Hepatocyte (in vitro differentiated cells): ENCODE data around the gene SHISAL1. TPM values are rescaled to one million over a fixed set of nuclear protein-coding genes. Genes with fewer than 3 reads are reported as not detected.

ENCODE experiments used
- DNase-seq: peaks from one replicate; pipeline ENCODE4 v3.0.0-alpha.2; 2016; ENCODE audit warnings: low spot score
- H2AFZ ChIP-seq: fragments of 200-600 bp; sonication (generic); 2 replicates; pipeline ENCODE4 v1.6.0; 2016; ENCODE audit warnings: antibody characterized with exemption, mild to moderate bottlenecking
- H3K27ac ChIP-seq: fragments of 200-600 bp; sonication (generic); 2 replicates; pipeline ENCODE4 v1.5.1; 2016; ENCODE audit warnings: mild to moderate bottlenecking
- H3K27me3 ChIP-seq: fragments of 200-600 bp; sonication (generic); 2 replicates; pipeline ENCODE4 v1.6.1; 2016
- H3K36me3 ChIP-seq: fragments of 200-600 bp; sonication (generic); replicated peaks from 2 replicates; pipeline ENCODE4 v1.5.1; 2016; ENCODE audit warnings: low read depth; ENCODE audit not compliant: insufficient read depth
- H3K4me1 ChIP-seq: fragments of 200-600 bp; sonication (generic); 2 replicates; pipeline ENCODE4 v1.5.1; 2016; ENCODE audit warnings: mild to moderate bottlenecking, moderate library complexity; ENCODE audit not compliant: insufficient read depth
- H3K4me2 ChIP-seq: fragments of 200-600 bp; sonication (generic); 2 replicates; pipeline ENCODE4 v1.6.0; 2016
- H3K4me3 ChIP-seq: fragments of 200-600 bp; sonication (generic); 2 replicates; pipeline ENCODE4 v1.5.1; 2016; ENCODE audit warnings: mild to moderate bottlenecking
- H3K79me2 ChIP-seq: fragments of 200-600 bp; sonication (generic); 2 replicates; pipeline ENCODE4 v1.6.0; 2017; ENCODE audit warnings: mild to moderate bottlenecking
- H3K9me2 ChIP-seq: fragments of 200-600 bp; sonication (generic); replicated peaks from 2 replicates; pipeline ENCODE4 v1.6.0; 2017; ENCODE audit warnings: mild to moderate bottlenecking; ENCODE audit not compliant: insufficient read depth
- H3K9me3 ChIP-seq: fragments of 200-600 bp; sonication (generic); 2 replicates; pipeline ENCODE4 v1.5.1; 2016; ENCODE audit warnings: low read depth, mild to moderate bottlenecking
- H4K20me1 ChIP-seq: fragments of 200-600 bp; sonication (generic); 2 replicates; pipeline ENCODE4 v1.6.0; 2016; ENCODE audit warnings: mild to moderate bottlenecking; ENCODE audit not compliant: insufficient read depth, poor library complexity, severe bottlenecking
- EZH2 ChIP-seq: fragments of 200-600 bp; sonication (generic); IDR thresholded peaks from 2 replicates; pipeline ENCODE4 v1.6.1; 2016; ENCODE audit warnings: antibody characterized with exemption, mild to moderate bottlenecking, borderline replicate concordance
- EZH2phosphoT487 ChIP-seq: fragments of 200-600 bp; sonication (generic); IDR thresholded peaks from one replicate; pipeline ENCODE4 v1.6.1; 2018; ENCODE audit warnings: antibody characterized with exemption, mild to moderate bottlenecking, low read depth, moderate library complexity; ENCODE audit not compliant: unreplicated experiment, severe bottlenecking
- WGBS: methylation state at CpG from one replicate; pipeline ENCODE4 v1.1.6; 2016; ENCODE audit warnings: low lambda C conversion rate; ENCODE audit errors: missing lambda C conversion rate; 5-methylcytosine and 5-hydroxymethylcytosine counted together
- polyA plus RNA-seq: library from polyadenylated mRNA; unstranded; fragments of >200 nt; fragmentation: Nextera tagmentation; extraction: Ambion mirVana; gene quantifications from 2 replicates; pipeline ENCODE4 v1.2.1, GENCODE V29; 2016
- total RNA-seq: library from RNA; depleted of rRNA; stranded (reverse); fragments of >200 nt; gene quantifications from 2 replicates; pipeline ENCODE4 v1.2.3, GENCODE V29; 2014
- TF ChIP-seq, protein P1 (sequence below): fragments of 200-600 bp; sonication (generic); IDR thresholded peaks from 2 replicates; pipeline ENCODE4 v1.5.1; 2016; ENCODE audit warnings: antibody characterized with exemption, mild to moderate bottlenecking; ENCODE audit not compliant: poor library complexity

The SHISAL1 gene
- total and polyA plus RNA-seq, 2 experiments from 2014 or later, result 0.66 to 2.4 TPM

DNA sequence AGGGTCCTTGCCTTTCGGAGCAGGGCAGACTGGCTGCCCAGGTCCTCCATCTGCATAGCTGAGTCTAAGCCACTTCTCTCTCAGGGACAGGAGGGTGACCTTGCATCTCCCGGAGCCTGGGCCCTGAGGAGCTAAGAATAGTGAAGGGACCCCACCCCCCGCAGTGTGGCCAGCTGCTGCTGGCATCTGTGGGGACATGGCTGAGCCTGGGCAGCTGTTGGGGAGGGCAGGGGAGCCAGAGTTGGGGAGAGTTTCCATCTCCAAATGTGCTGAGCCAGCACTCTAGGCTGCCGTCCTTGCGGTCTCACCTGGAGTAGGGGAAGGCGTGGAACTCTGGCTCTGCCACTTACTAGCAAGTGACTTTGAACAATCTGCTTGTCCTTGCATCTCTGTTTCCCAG is 34.8 kb upstream of the SHISAL1 start:
- no peak overlapping the region for H3K27ac ChIP-seq
- peaks cover 16% of the 10 kb centered on the region for H3K4me1 ChIP-seq
- no peaks in the 10 kb centered on the region for H3K9me3 ChIP-seq
- H4K20me1 ChIP-seq, result no peaks in the 10 kb centered on the region
- WGBS, result 94% methylated on average over 6 of the region's 6 CpGs
- H3K27me3 ChIP-seq, result no peaks in the 10 kb centered on the region
- H3K79me2 ChIP-seq, result no peaks in the 10 kb centered on the region
- H2AFZ ChIP-seq, result no peak overlapping the region
- no peak for DNase-seq
- H3K4me3 ChIP-seq, result no peak overlapping the region
- no peaks in the 10 kb centered on the region for H3K9me2 ChIP-seq
- no peaks in the 10 kb centered on the region for H3K36me3 ChIP-seq
- TF ChIP-seq EZH2phosphoT487, result no peak
- no peak for TF ChIP-seq EZH2
- TF ChIP-seq, protein P1, sequence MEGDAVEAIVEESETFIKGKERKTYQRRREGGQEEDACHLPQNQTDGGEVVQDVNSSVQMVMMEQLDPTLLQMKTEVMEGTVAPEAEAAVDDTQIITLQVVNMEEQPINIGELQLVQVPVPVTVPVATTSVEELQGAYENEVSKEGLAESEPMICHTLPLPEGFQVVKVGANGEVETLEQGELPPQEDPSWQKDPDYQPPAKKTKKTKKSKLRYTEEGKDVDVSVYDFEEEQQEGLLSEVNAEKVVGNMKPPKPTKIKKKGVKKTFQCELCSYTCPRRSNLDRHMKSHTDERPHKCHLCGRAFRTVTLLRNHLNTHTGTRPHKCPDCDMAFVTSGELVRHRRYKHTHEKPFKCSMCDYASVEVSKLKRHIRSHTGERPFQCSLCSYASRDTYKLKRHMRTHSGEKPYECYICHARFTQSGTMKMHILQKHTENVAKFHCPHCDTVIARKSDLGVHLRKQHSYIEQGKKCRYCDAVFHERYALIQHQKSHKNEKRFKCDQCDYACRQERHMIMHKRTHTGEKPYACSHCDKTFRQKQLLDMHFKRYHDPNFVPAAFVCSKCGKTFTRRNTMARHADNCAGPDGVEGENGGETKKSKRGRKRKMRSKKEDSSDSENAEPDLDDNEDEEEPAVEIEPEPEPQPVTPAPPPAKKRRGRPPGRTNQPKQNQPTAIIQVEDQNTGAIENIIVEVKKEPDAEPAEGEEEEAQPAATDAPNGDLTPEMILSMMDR, result no peak
- H3K4me2 ChIP-seq, result no peak overlapping the region

DNA sequence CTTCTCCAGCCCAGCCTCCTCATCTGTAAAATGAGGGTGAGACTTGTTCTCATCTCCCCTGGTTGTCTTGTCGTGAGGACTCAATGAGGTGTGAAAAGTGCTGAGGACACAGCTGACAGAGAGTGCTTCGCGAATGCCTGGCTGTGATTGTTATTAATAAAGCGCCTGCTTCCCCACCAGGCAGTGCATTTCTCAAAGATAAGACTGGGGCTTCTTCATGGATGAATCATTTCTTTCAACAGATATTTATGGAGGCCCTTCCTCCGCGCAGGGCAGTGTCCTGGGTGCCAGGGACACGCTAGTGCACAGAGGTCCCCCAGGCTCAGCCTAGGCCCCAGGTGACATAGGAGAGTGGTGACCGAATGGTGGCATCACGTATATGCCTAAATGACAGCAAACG is 34.3 kb upstream of the SHISAL1 start:
- TF ChIP-seq, protein P1, result no peak
- TF ChIP-seq EZH2 (no peak), EZH2phosphoT487 (no peak)
- H3K79me2 ChIP-seq, result no peaks in the 10 kb centered on the region
- H3K9me2 ChIP-seq, result no peaks in the 10 kb centered on the region
- no peak for DNase-seq
- H3K36me3 ChIP-seq, result no peaks in the 10 kb centered on the region
- H3K4me2 ChIP-seq, result no peak overlapping the region
- H3K4me1 ChIP-seq, result peaks cover 17% of the 10 kb centered on the region
- no peak overlapping the region for H3K27ac ChIP-seq
- no peaks in the 10 kb centered on the region for H4K20me1 ChIP-seq
- H3K4me3 ChIP-seq, result no peak overlapping the region
- 72% methylated on average over 10 of the region's 10 CpGs for WGBS
- no peaks in the 10 kb centered on the region for H3K27me3 ChIP-seq
- no peaks in the 10 kb centered on the region for H3K9me3 ChIP-seq
- no peak overlapping the region for H2AFZ ChIP-seq

DNA sequence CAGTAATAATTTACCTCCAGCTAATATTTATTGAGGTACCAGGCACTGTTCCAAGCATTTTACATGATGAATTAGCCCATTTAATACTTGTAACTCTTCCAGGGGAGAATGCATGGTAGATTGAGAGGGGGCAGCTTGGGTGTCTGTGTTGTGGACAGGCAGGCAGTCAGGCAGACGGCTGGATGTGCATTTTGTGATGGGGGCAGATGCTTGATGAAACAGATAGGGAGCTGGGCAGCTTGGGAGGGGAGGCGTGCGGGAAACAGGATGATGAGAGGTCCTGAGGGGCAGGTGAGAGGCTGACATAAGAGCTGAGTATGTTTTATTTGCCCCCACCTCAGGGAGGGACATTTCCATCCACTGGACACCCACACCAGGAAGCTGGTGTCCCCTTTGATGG is 33.1 kb upstream of the SHISAL1 start:
- no peak overlapping the region for H2AFZ ChIP-seq
- WGBS, result 79% methylated on average over 3 of the region's 3 CpGs
- H3K4me1 ChIP-seq, result peaks cover 20% of the 10 kb centered on the region

DNA sequence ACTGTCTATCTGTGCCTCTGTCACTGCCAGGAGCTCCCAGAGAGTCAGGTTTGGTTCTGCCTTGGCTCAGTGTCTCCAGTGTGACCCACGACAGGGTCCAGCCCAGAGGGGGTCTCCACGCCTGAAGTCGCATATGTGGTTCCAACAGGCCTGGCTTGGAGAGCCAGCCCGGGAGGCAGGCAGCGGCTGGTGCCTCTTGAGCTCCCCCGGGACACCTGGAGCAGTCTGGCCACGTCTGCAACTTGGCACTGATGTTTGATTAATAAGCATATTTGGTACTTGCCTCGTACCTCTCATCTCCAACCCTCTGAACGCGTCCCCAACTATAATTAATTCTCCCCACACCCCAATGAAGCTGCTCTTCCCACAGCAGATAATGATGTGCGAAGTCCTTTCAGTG is 31.7 kb upstream of the SHISAL1 start:
- TF ChIP-seq EZH2, result no peak
- TF ChIP-seq, protein P1, result no peak
- no peak for TF ChIP-seq EZH2phosphoT487
- Histone ChIP-seq H4K20me1 (no peaks in the 10 kb centered on the region), H3K4me2 (no peak overlapping the region), H3K4me3 (no peak overlapping the region), H3K4me1 (peaks cover 21% of the 10 kb centered on the region), H2AFZ (no peak overlapping the region), H3K27ac (no peak overlapping the region), H3K9me3 (no peaks in the 10 kb centered on the region), H3K27me3 (no peaks in the 10 kb centered on the region), H3K36me3 (no peaks in the 10 kb centered on the region), H3K79me2 (no peaks in the 10 kb centered on the region), H3K9me2 (no peaks in the 10 kb centered on the region)
- no peak for DNase-seq
- WGBS, result 84% methylated on average over 11 of the region's 11 CpGs

More for the DNA sequence above, 33.1 kb upstream of the SHISAL1 start:
- no peaks in the 10 kb centered on the region for H3K79me2 ChIP-seq
- no peak overlapping the region for H3K27ac ChIP-seq
- no peak overlapping the region for H3K4me2 ChIP-seq
- no peak for TF ChIP-seq EZH2
- TF ChIP-seq, protein P1, result no peak
- TF ChIP-seq EZH2phosphoT487, result no peak
- no peaks in the 10 kb centered on the region for H3K36me3 ChIP-seq
- H3K9me2 ChIP-seq, result no peaks in the 10 kb centered on the region
- no peak for DNase-seq
- no peaks in the 10 kb centered on the region for H3K9me3 ChIP-seq
- no peak overlapping the region for H3K4me3 ChIP-seq
- H3K27me3 ChIP-seq, result no peaks in the 10 kb centered on the region
- no peaks in the 10 kb centered on the region for H4K20me1 ChIP-seq
